Esophagus muscularis mucosa (tissue), 4 donors: ENCODE measurements around the gene POU2F2. TPM values are rescaled to one million over a fixed set of nuclear protein-coding genes. Genes with fewer than 3 reads are reported as not detected.

Source experiments
- DNase-seq: peaks from one replicate; pipeline ENCODE4 v3.0.0-alpha.2; 2017; ENCODE audit errors: extremely low spot score
- H3K27ac ChIP-seq, 4 donors: fragments of 200-600 bp; sonication (generic); replicated peaks in 1 of 4; 1 replicate in 3 of 4; 2 replicates in 1 of 4; pipeline ENCODE4 v1.5.1; 2016 to 2019; ENCODE audit warnings: mild to moderate bottlenecking in 1 of 4
- H3K27me3 ChIP-seq, 4 donors: fragments of 200-600 bp; sonication (generic); one replicate each; pipeline versions ENCODE4 v1.5.1 to v1.6.0; 2016 to 2019
- H3K36me3 ChIP-seq, 4 donors: fragments of 200-600 bp; sonication (generic); one replicate each; pipeline ENCODE4 v1.5.1; 2016 to 2019
- H3K4me1 ChIP-seq, 4 donors: fragments of 200-600 bp; sonication (generic); one replicate each; pipeline ENCODE4 v1.5.1; 2016 to 2019
- H3K4me3 ChIP-seq, 4 donors: fragments of 200-600 bp; sonication (generic); 1 replicate in 2 of 4; 2 replicates in 2 of 4; pipeline ENCODE4 v1.5.1; 2016 to 2019; ENCODE audit warnings: mild to moderate bottlenecking in 4 of 4, moderate library complexity in 1 of 4
- H3K9me3 ChIP-seq, 4 donors: fragments of 200-600 bp; sonication (generic); 1 replicate in 3 of 4; 2 replicates in 1 of 4; pipeline ENCODE4 v1.5.1; 2016 to 2019
- CTCF ChIP-seq, 3 experiments: fragments of 200-600 bp in 2 of 3; fragments of 450-650 bp in 1 of 3; sonication (generic) in 2 of 3; IDR thresholded peaks; one replicate each; pipeline ENCODE4 v1.5.1; 2017 to 2019; ENCODE audit warnings: antibody characterized with exemption in 3 of 3, mild to moderate bottlenecking in 2 of 3, moderate library complexity in 1 of 3
- EP300 ChIP-seq: sonication (generic); formaldehyde crosslinking; IDR thresholded peaks from one replicate; pipeline ENCODE4 v1.6.1; 2017; ENCODE audit warnings: antibody characterized with exemption
- POLR2A ChIP-seq: fragments of 450-650 bp; IDR thresholded peaks from one replicate; pipeline ENCODE4 v1.6.1; 2017; ENCODE audit warnings: antibody characterized with exemption, moderate library complexity, mild to moderate bottlenecking, low read depth
- POLR2AphosphoS5 ChIP-seq, 2 donors: sonication (generic); formaldehyde crosslinking; IDR thresholded peaks; one replicate each; pipeline ENCODE4 v1.6.1; 2017; ENCODE audit warnings: antibody characterized with exemption in 2 of 2
- WGBS: methylation state at CpG from one replicate; pipeline ENCODE4 v1.1.5; 2018; 5-methylcytosine and 5-hydroxymethylcytosine counted together
- intact Hi-C: fragments of 100-400 bp; cut with DNase I; formaldehyde crosslinking; loops from one replicate; pipeline ENCODE4 v1.15.1; 2023
- total RNA-seq, 4 donors: library from RNA; depleted of rRNA; stranded (reverse); fragments of >200 nt; gene quantifications; one replicate each; pipeline versions ENCODE4 v1.1.0 to v1.2.1, GENCODE V29; 2016

Gene POU2F2
- total RNA-seq, 4 donors from 2014 or later = 0.52 to 2.5 (median 1.5) TPM

GRCh38 chr19:42149447-42150202, 17.4 kb upstream of the POU2F2 start:
- no peaks in the 10 kb centered on the region for H3K9me3 ChIP-seq
- TF ChIP-seq CTCF (IDR thresholded peaks at IDR 0.05) = no peak
- TF ChIP-seq POLR2A = no peak
- no peak for TF ChIP-seq EP300
- no peak for TF ChIP-seq POLR2AphosphoS5 (IDR thresholded peaks at IDR 0.05)
- no peak for DNase-seq
- H3K27me3 ChIP-seq = peaks cover 0 to 78% (median 23%) of the 10 kb centered on the region in 4 donors
- no peaks in the 10 kb centered on the region for H3K36me3 ChIP-seq
- 25% methylated on average over 5 of the region's 5 CpGs for WGBS
- no peaks in the 10 kb centered on the region for H3K4me1 ChIP-seq
- no peak overlapping the region for H3K27ac ChIP-seq
- intact Hi-C loops = no loop called here
- H3K4me3 ChIP-seq = no peak overlapping the region

- Histone ChIP-seq H3K36me3 (no peaks in the 10 kb centered on the region), H3K9me3 (no peaks in the 10 kb centered on the region), H3K27me3 (peaks cover 0 to 78% (median 19%) of the 10 kb centered on the region in 4 donors), H3K4me3 (no peak overlapping the region), H3K4me1 (no peaks in the 10 kb centered on the region), H3K27ac (no peak overlapping the region)
- 89% methylated on average over 5 of the region's 5 CpGs for WGBS
- intact Hi-C loops = no loop called here
- DNase-seq = no peak
- TF ChIP-seq POLR2A = no peak
- TF ChIP-seq EP300 = no peak
- no peak for TF ChIP-seq CTCF (IDR thresholded peaks at IDR 0.05)
- TF ChIP-seq POLR2AphosphoS5 (IDR thresholded peaks at IDR 0.05) = no peak
Observed at GRCh38 chr19:42148266-42148665, 16.0 kb upstream of the POU2F2 start.

GRCh38 chr19:42143341-42144234, 11.3 kb upstream of the POU2F2 start:
- Histone ChIP-seq H3K9me3 (no peaks in the 10 kb centered on the region), H3K27me3 (peaks cover 0 to 65% (median 0%) of the 10 kb centered on the region in 4 donors), H3K36me3 (no peaks in the 10 kb centered on the region), H3K4me1 (no peaks in the 10 kb centered on the region), H3K27ac (no peak overlapping the region), H3K4me3 (no peak overlapping the region)
- no peak for DNase-seq
- intact Hi-C loops = no loop called here
- WGBS = 47% methylated on average over 13 of the region's 14 CpGs
- TF ChIP-seq POLR2AphosphoS5 (IDR thresholded peaks at IDR 0.05) = no peak
- no peak for TF ChIP-seq EP300
- no peak for TF ChIP-seq CTCF (IDR thresholded peaks at IDR 0.05)
- no peak for TF ChIP-seq POLR2A

- TF ChIP-seq POLR2A = no peak
- no peak for TF ChIP-seq POLR2AphosphoS5 (IDR thresholded peaks at IDR 0.05)
- TF ChIP-seq EP300 = no peak
- H3K27ac ChIP-seq = no peak overlapping the region
- H3K36me3 ChIP-seq = no peaks in the 10 kb centered on the region
- intact Hi-C loops = no loop called here
- H3K4me1 ChIP-seq = no peaks in the 10 kb centered on the region
- no peak overlapping the region for H3K4me3 ChIP-seq
- WGBS = 13% methylated on average over 7 of the region's 8 CpGs
- H3K9me3 ChIP-seq = no peaks in the 10 kb centered on the region
- peaks cover 0 to 58% (median 0%) of the 10 kb centered on the region in 4 donors for H3K27me3 ChIP-seq
- DNase-seq = no peak
Observed at GRCh38 chr19:42140125-42140754, 8.0 kb upstream of the POU2F2 start.
